ENCODE measurements around the gene SEZ6L. TPM values are rescaled to one million over a fixed set of nuclear protein-coding genes. Genes with fewer than 3 reads are reported as not detected.

Gene SEZ6L
- total RNA-seq, 1 donor from 2014 or later, result 2.3 TPM

- H3K4me3 ChIP-seq (ENCODE audit: insufficient read depth, low read depth, low read length), result no peak overlapping the region
- no peaks in the 10 kb centered on the region for H3K36me3 ChIP-seq (ENCODE audit: insufficient read depth, low read length)
- no peaks in the 10 kb centered on the region for H3K9me3 ChIP-seq (ENCODE audit: insufficient read depth, low read depth, low read length)
- H3K9me3 Mint-ChIP-seq (ENCODE audit: unreplicated experiment), result no peaks in the 10 kb centered on the region
- H3K4me1 ChIP-seq (ENCODE audit: insufficient read depth, low read length), result no peaks in the 10 kb centered on the region
- TF ChIP-seq CTCF (IDR thresholded peaks at IDR 0.05; ENCODE audit: insufficient read depth, low read depth, low read length), result no peak
- TF ChIP-seq EZH2 (IDR thresholded peaks at IDR 0.05; ENCODE audit: insufficient read depth, low read length), result no peak
- H2AFZ ChIP-seq (ENCODE audit: low read depth, low read length), result no peak overlapping the region
- H3K27me3 ChIP-seq (ENCODE audit: insufficient read depth, low read length), result peaks cover 13% of the 10 kb centered on the region
- no peak overlapping the region for H3K4me2 ChIP-seq (ENCODE audit: low read length)
- H3K36me3 Mint-ChIP-seq (ENCODE audit: low read depth, unreplicated experiment), result no peaks in the 10 kb centered on the region
- no peak overlapping the region for H3K27ac Mint-ChIP-seq (ENCODE audit: unreplicated experiment)
- peaks cover 5% of the 10 kb centered on the region for H3K4me1 Mint-ChIP-seq (ENCODE audit: low read depth, unreplicated experiment)
- FAIRE-seq (no peak), DNase-seq (ENCODE audit: low read depth) (no peak)
- H3K27me3 Mint-ChIP-seq (ENCODE audit: low read depth, unreplicated experiment), result peaks cover 28% of the 10 kb centered on the region
- H3K4me3 Mint-ChIP-seq (ENCODE audit: unreplicated experiment), result no peak overlapping the region
- no peaks in the 10 kb centered on the region for H4K20me1 ChIP-seq (ENCODE audit: insufficient read depth, low read length)
- H3K79me2 ChIP-seq (ENCODE audit: insufficient read depth, low read length), result no peaks in the 10 kb centered on the region
- no peak overlapping the region for H3K27ac ChIP-seq (ENCODE audit: low read depth, low read length)
- no peak overlapping the region for H3K9ac ChIP-seq (ENCODE audit: low read length)
These were observed 129.5 kb downstream of the SEZ6L start for GRCh38 chr22:26298605-26299310.

- H3K9ac ChIP-seq (ENCODE audit: low read length), result no peak overlapping the region
These were observed 133.5 kb downstream of the SEZ6L start for GRCh38 chr22:26302726-26303125.

More at GRCh38 chr22:26302726-26303125, 133.5 kb downstream of the SEZ6L start:
- H3K4me1 ChIP-seq (ENCODE audit: insufficient read depth, low read length), result no peaks in the 10 kb centered on the region
- H3K36me3 ChIP-seq (ENCODE audit: insufficient read depth, low read length), result no peaks in the 10 kb centered on the region
- TF ChIP-seq EZH2 (IDR thresholded peaks at IDR 0.05; ENCODE audit: insufficient read depth, low read length) (no peak), CTCF (IDR thresholded peaks at IDR 0.05; ENCODE audit: insufficient read depth, low read depth, low read length) (no peak)
- Mint-ChIP-seq H3K4me1 (ENCODE audit: low read depth, unreplicated experiment) (no peaks in the 10 kb centered on the region), H3K4me3 (ENCODE audit: unreplicated experiment) (no peak overlapping the region), H3K9me3 (ENCODE audit: unreplicated experiment) (no peaks in the 10 kb centered on the region), H3K27me3 (ENCODE audit: low read depth, unreplicated experiment) (peaks cover 36% of the 10 kb centered on the region), H3K27ac (ENCODE audit: unreplicated experiment) (no peak overlapping the region), H3K36me3 (ENCODE audit: low read depth, unreplicated experiment) (no peaks in the 10 kb centered on the region)
- FAIRE-seq (no peak), DNase-seq (ENCODE audit: low read depth) (no peak)
- no peak overlapping the region for H3K27ac ChIP-seq (ENCODE audit: low read depth, low read length)
- no peak overlapping the region for H3K4me2 ChIP-seq (ENCODE audit: low read length)
- H3K4me3 ChIP-seq (ENCODE audit: insufficient read depth, low read depth, low read length), result no peak overlapping the region
- no peaks in the 10 kb centered on the region for H4K20me1 ChIP-seq (ENCODE audit: insufficient read depth, low read length)
- no peaks in the 10 kb centered on the region for H3K79me2 ChIP-seq (ENCODE audit: insufficient read depth, low read length)
- no peak overlapping the region for H2AFZ ChIP-seq (ENCODE audit: low read depth, low read length)
- H3K27me3 ChIP-seq (ENCODE audit: insufficient read depth, low read length), result peaks cover 12% of the 10 kb centered on the region
- no peaks in the 10 kb centered on the region for H3K9me3 ChIP-seq (ENCODE audit: insufficient read depth, low read depth, low read length)
